HepG2 (cell line): ENCODE measurements around the gene HCRT. TPM values are rescaled to one million over a fixed set of nuclear protein-coding genes. Genes with fewer than 3 reads are reported as not detected.

Experiments used
- GFI1 ChIP-seq: sonication (generic); formaldehyde crosslinking; IDR thresholded peaks from 2 replicates; pipeline ENCODE4 v1.5.0; 2020; ENCODE audit warnings: missing genetic modification reagents, mild to moderate bottlenecking, borderline replicate concordance
- KLF15 ChIP-seq: sonication (generic); formaldehyde crosslinking; IDR thresholded peaks from 2 replicates; pipeline ENCODE4 v1.8.1; 2023; ENCODE audit warnings: borderline replicate concordance, mild to moderate bottlenecking, inconsistent platforms, missing genetic modification reagents, mixed read lengths
- MXD1 ChIP-seq: sonication (generic); formaldehyde crosslinking; IDR thresholded peaks from 2 replicates; pipeline ENCODE4 v1.4.0; 2020; ENCODE audit warnings: mild to moderate bottlenecking, missing genetic modification reagents
- RERE ChIP-seq: IDR thresholded peaks from 2 replicates; pipeline ENCODE4 v1.6.1; 2016; ENCODE audit warnings: low read depth, missing genetic modification reagents, missing compliant biosample characterization
- STAT5B ChIP-seq: sonication (generic); formaldehyde crosslinking; IDR thresholded peaks from 2 replicates; pipeline ENCODE4 v1.4.0; 2020; ENCODE audit warnings: missing genetic modification reagents
- ZFAT ChIP-seq: sonication (generic); formaldehyde crosslinking; conservative IDR thresholded peaks from 2 replicates; pipeline ENCODE4 v1.8.1; 2023; ENCODE audit warnings: missing genetic modification reagents, inconsistent platforms
- ZFP82 ChIP-seq: sonication (generic); formaldehyde crosslinking; IDR thresholded peaks from 2 replicates; pipeline ENCODE4 v1.5.1; 2020; ENCODE audit warnings: mild to moderate bottlenecking, missing genetic modification reagents, borderline replicate concordance
- ZNF205 ChIP-seq: IDR thresholded peaks from 2 replicates; pipeline ENCODE4 v1.6.1; 2018; ENCODE audit warnings: missing biosample characterization, missing genetic modification reagents
- ZNF275 ChIP-seq: sonication (generic); formaldehyde crosslinking; IDR thresholded peaks from 2 replicates; pipeline ENCODE4 v1.8.0; 2022; ENCODE audit warnings: missing genetic modification reagents, mild to moderate bottlenecking, inconsistent platforms, borderline replicate concordance
- ZNF407 ChIP-seq: sonication (generic); formaldehyde crosslinking; IDR thresholded peaks from one replicate; pipeline ENCODE4 v1.5.1; 2020; ENCODE audit warnings: mild to moderate bottlenecking, missing genetic modification reagents; ENCODE audit errors: not compliant biosample characterization
- ZNF44 ChIP-seq: sonication (generic); formaldehyde crosslinking; IDR thresholded peaks from 2 replicates; pipeline ENCODE4 v1.5.1; 2020; ENCODE audit warnings: mild to moderate bottlenecking, missing genetic modification reagents
- ZNF562 ChIP-seq: sonication (generic); formaldehyde crosslinking; IDR thresholded peaks from 2 replicates; pipeline ENCODE4 v1.8.0; 2022; ENCODE audit warnings: missing genetic modification reagents, borderline replicate concordance
- polyA plus RNA-seq, 8 experiments: library from polyadenylated mRNA; depleted of rRNA in 3 of 8; stranded (reverse) in 7 of 8; unstranded in 1 of 8; fragments of >200 nt; fragmentation: Illumina TruSeq in 4 of 8; extraction: Trizol in 4 of 8; gene quantifications; 2 replicates each; pipeline versions ENCODE4 v1.2.1 to v1.2.3, GENCODE V29; 2011 to 2016; ENCODE audit warnings: low read depth in 4 of 8, missing spikeins in 1 of 8, mixed read lengths in 1 of 8; ENCODE audit not compliant: insufficient read depth in 1 of 8
- total RNA-seq, 5 experiments: library from RNA; depleted of rRNA; stranded (reverse); fragments of >200 nt; fragmentation: Illumina TruSeq; extraction: Trizol; gene quantifications; 2 replicates each; pipeline ENCODE4 v1.2.3, GENCODE V29; 2016; ENCODE audit warnings: low read depth in 1 of 5

Gene HCRT
- total and polyA plus RNA-seq, 2 of the 13 experiments (the other 11 are each of a cell fraction or from before 2014, with no cell fraction given), result not detected

GRCh38 chr17:42135664-42136653, 49.3 kb downstream of the HCRT start (continued):
- no peak for TF ChIP-seq ZNF407 (CRISPR knock-in tag)
- 0 out of 2 replicates have a peak, but pooled peaks have one; percentile 31 for TF ChIP-seq ZFP82 (CRISPR knock-in tag)
- peak; percentile 40; the same call in 1 of the 2 replicates for TF ChIP-seq GFI1
- no peak for TF ChIP-seq KLF15 (CRISPR knock-in tag)
- no peak for TF ChIP-seq MXD1 (CRISPR knock-in tag)
- TF ChIP-seq RERE, result no peak
- TF ChIP-seq ZFAT (CRISPR knock-in tag), result no peak
- TF ChIP-seq ZNF44 (CRISPR knock-in tag), result no peak
- TF ChIP-seq ZNF275, result no peak
- no peak for TF ChIP-seq STAT5B (CRISPR knock-in tag)
- TF ChIP-seq ZNF562 (CRISPR knock-in tag), result no peak
- no peak for TF ChIP-seq ZNF205 (CRISPR knock-in tag)
